ENCODE data around the gene VWA8. TPM values are rescaled to one million over a fixed set of nuclear protein-coding genes. Genes with fewer than 3 reads are reported as not detected.

Gene VWA8
- total and polyA plus RNA-seq, 2 of the 8 experiments (the other 6 are each of a cell fraction or from before 2014, with no cell fraction given), result 5.9 to 19.6 TPM

GRCh38 chr13:41785402-41786172 is 175.3 kb downstream of the VWA8 start:
- no peaks in the 10 kb centered on the region for H3K79me2 ChIP-seq (ENCODE audit: control insufficient read depth in 1 of 2, insufficient read depth in 2 of 2, low read length in 2 of 2)
- H2BK12ac ChIP-seq (ENCODE audit: low read depth, low read length), result no peak overlapping the region
- no peaks in the 10 kb centered on the region for H4K20me1 ChIP-seq (replicated peaks in 1 of 2; ENCODE audit: control insufficient read depth in 1 of 2, insufficient read depth in 2 of 2, low read length in 2 of 2)
- no peak overlapping the region for H3K27ac ChIP-seq (ENCODE audit: low read depth, low read length)
- no peaks in the 10 kb centered on the region for H3K36me3 ChIP-seq (ENCODE audit: control insufficient read depth in 2 of 4, insufficient read depth in 4 of 4, low read length in 3 of 4)
- no peaks in the 10 kb centered on the region for H3K79me1 ChIP-seq (ENCODE audit: low read depth, low read length)
- H3K4me1 ChIP-seq (replicated peaks in 1 of 4; ENCODE audit: control insufficient read depth in 3 of 4, insufficient read depth in 4 of 4, low read length in 3 of 4), result no peaks in the 10 kb centered on the region
- POLR2A ChIA-PET (ENCODE audit: partially characterized antibody), result no interaction called here
- no peak overlapping the region for H2AFZ ChIP-seq (ENCODE audit: low read length)
- H4K8ac ChIP-seq (ENCODE audit: extremely low read depth, insufficient read depth, low read length), result no peak overlapping the region
- no peak overlapping the region for H2AK5ac ChIP-seq (ENCODE audit: low read depth, low read length)
- H2BK15ac ChIP-seq (ENCODE audit: low read length), result no peak overlapping the region
- H4K5ac ChIP-seq (ENCODE audit: insufficient read length, low read depth, low read length), result no peak overlapping the region
- no peak overlapping the region for H2BK20ac ChIP-seq (ENCODE audit: low read length)
- WGBS, 2 experiments (ENCODE audit: extremely low coverage in 1 of 2, insufficient coverage in 1 of 2, insufficient read length in 1 of 2, insufficient replicate concordance in 2 of 2, low coverage in 1 of 2, low lambda C conversion rate in 2 of 2, missing lambda C conversion rate in 1 of 2), result 70% methylated on average over 6 of the region's 6 CpGs; no CpG with 5 or more reads in 1 of the 2 experiments
- H3K18ac ChIP-seq (ENCODE audit: extremely low read depth, low read length), result no peak overlapping the region
- no peak overlapping the region for H3K14ac ChIP-seq (ENCODE audit: insufficient read length)
- no peak overlapping the region for H3K4ac ChIP-seq (replicated peaks; ENCODE audit: insufficient read length, low read depth, low read length)
- no peak overlapping the region for H4K91ac ChIP-seq (replicated peaks; ENCODE audit: insufficient read length, low read length)
- no peaks in the 10 kb centered on the region for H3K27me3 ChIP-seq (replicated peaks in 1 of 4; ENCODE audit: control insufficient read depth in 3 of 4, extremely low read depth in 1 of 4, insufficient read depth in 3 of 4, low read length in 3 of 4)
- H3K4me3 ChIP-seq (ENCODE audit: extremely low read depth in 1 of 4, insufficient read depth in 2 of 4, low read depth in 3 of 4, low read length in 4 of 4), result no peak overlapping the region
- no peak overlapping the region for H3K23ac ChIP-seq (ENCODE audit: insufficient read length)
- DNase-seq (ENCODE audit: low read depth in 1 of 2, low spot score in 2 of 2), result no peak
- no peaks in the 10 kb centered on the region for H3K9me3 ChIP-seq (ENCODE audit: insufficient read depth in 2 of 2, low read depth in 1 of 2, low read length in 1 of 2)
- H3K4me2 ChIP-seq (ENCODE audit: insufficient read depth in 1 of 2, low read depth in 2 of 2, low read length in 2 of 2), result no peak overlapping the region
- CTCF ChIA-PET (ENCODE audit: partially characterized antibody), result interaction anchor here (1.0 kb wide), 1 partner anchor 17 kb away, joined by 3 read pairs; no protein-coding TSS in a partner anchor
- H3K56ac ChIP-seq (replicated peaks; ENCODE audit: insufficient read length, low read depth, low read length), result no peak overlapping the region
- H3K23me2 ChIP-seq (ENCODE audit: low read depth, low read length), result no peaks in the 10 kb centered on the region
- H2BK120ac ChIP-seq (replicated peaks; ENCODE audit: low read depth, low read length), result no peak overlapping the region
- H2BK5ac ChIP-seq (ENCODE audit: low read depth, low read length), result no peak overlapping the region
- FAIRE-seq, result no peak
- no peak overlapping the region for H3K9ac ChIP-seq (replicated peaks in 1 of 4; ENCODE audit: extremely low read depth in 1 of 4, low read depth in 3 of 4, low read length in 3 of 4)
- no peak for TF ChIP-seq RFX5 (IDR thresholded peaks at IDR 0.05; ENCODE audit: borderline replicate concordance, low read depth, low read length)
- no peak for TF ChIP-seq PHF8 (conservative IDR thresholded peaks at IDR 0.05; ENCODE audit: low read depth, low read length)
- no peak for TF ChIP-seq CTCF (IDR thresholded peaks at IDR 0.05; ENCODE audit: control extremely low read depth in 1 of 3, insufficient read depth in 1 of 3, low read depth in 1 of 3, low read length in 3 of 3)
- TF ChIP-seq TCF12 (IDR thresholded peaks at IDR 0.05; ENCODE audit: low read depth, low read length), result no peak
- no peak for TF ChIP-seq POU5F1 (IDR thresholded peaks at IDR 0.05; ENCODE audit: low read depth, low read length)
- TF ChIP-seq SRF (IDR thresholded peaks at IDR 0.05; ENCODE audit: low read depth, low read length), result no peak
- no peak for TF ChIP-seq RXRA (IDR thresholded peaks at IDR 0.05; ENCODE audit: insufficient read depth, low read depth, low read length)
